ENCODE data around the gene GRWD1. TPM values are rescaled to one million over a fixed set of nuclear protein-coding genes. Genes with fewer than 3 reads are reported as not detected.

Gene GRWD1
- total and polyA plus RNA-seq, 2 of the 4 experiments (the other 2 are of a cell fraction) = 22.0 to 22.5 TPM

- Histone ChIP-seq H3K14ac (replicated peaks; ENCODE audit: low read depth, low read length) (no peak overlapping the region), H3K9me3 (ENCODE audit: control insufficient read depth, insufficient read depth, low read length) (no peaks in the 10 kb centered on the region), H2BK5ac (ENCODE audit: low read depth, low read length, poor library complexity, severe bottlenecking) (no peak overlapping the region), H3K36me3 (ENCODE audit: control insufficient read depth, insufficient read depth, low read length) (peaks cover 9% of the 10 kb centered on the region), H3K18ac (ENCODE audit: low read depth, low read length) (no peak overlapping the region), H2BK15ac (ENCODE audit: low read depth, low read length) (no peak overlapping the region), H4K5ac (ENCODE audit: low read depth, low read length) (no peak overlapping the region), H2BK20ac (ENCODE audit: low read depth, low read length) (no peak overlapping the region), H2AK9ac (replicated peaks; ENCODE audit: low read depth, low read length, poor library complexity) (no peak overlapping the region), H3K4me1 (ENCODE audit: control insufficient read depth, insufficient read depth, low read length) (no peaks in the 10 kb centered on the region), H2AFZ (replicated peaks; ENCODE audit: low read length, poor library complexity) (no peak overlapping the region), H3K79me1 (ENCODE audit: low read depth in 1 of 2, low read length in 2 of 2) (peaks cover 0 to 6% of the 10 kb centered on the region in 2 experiments; a peak in 1 of 4 replicates), H3K56ac (ENCODE audit: extremely low read depth, insufficient read depth, low read length) (no peak overlapping the region), H3K27me3 (ENCODE audit: control insufficient read depth, insufficient read depth, low read length) (no peaks in the 10 kb centered on the region), H2BK120ac (ENCODE audit: low read depth, low read length) (no peak overlapping the region), H4K8ac (ENCODE audit: low read depth in 2 of 2, low read length in 2 of 2) (no peak overlapping the region), H3K9me1 (ENCODE audit: insufficient read depth, low read length) (peaks cover 3% of the 10 kb centered on the region; the same call in 1 of the 2 replicates), H4K20me1 (ENCODE audit: insufficient read depth, low read length) (no peaks in the 10 kb centered on the region; the same call in 1 of the 2 replicates), H3K9ac (ENCODE audit: low read depth, low read length) (no peak overlapping the region), H2AK5ac (ENCODE audit: low read depth, low read length) (no peak overlapping the region), H3K4ac (ENCODE audit: low read depth, low read length) (no peak overlapping the region), H4K91ac (ENCODE audit: insufficient read depth, low read depth, low read length) (no peak overlapping the region), H3K27ac (ENCODE audit: insufficient read depth, low read length) (no peak overlapping the region), H3K23ac (ENCODE audit: low read depth, low read length) (no peak overlapping the region), H3K4me3 (ENCODE audit: insufficient read depth, low read depth, low read length) (no peak overlapping the region), H3K4me2 (ENCODE audit: low read depth, low read length) (no peak overlapping the region)
- WGBS, 2 experiments (ENCODE audit: extremely low coverage in 2 of 2, insufficient read length in 1 of 2) = 93% methylated on average over 33 of the region's 36 CpGs; no CpG with 5 or more reads in 1 of the 2 experiments
- no TSS peak for BruUV-seq (replicated peaks)
- ChIA-PET POLR2A (ENCODE audit: unreplicated experiment) (no interaction called here), CTCF (no interaction called here)
- TF ChIP-seq BHLHE40 (IDR thresholded peaks at IDR 0.05; ENCODE audit: low read depth, low read length) = no peak
- no peak for TF ChIP-seq RFX5 (IDR thresholded peaks at IDR 0.05; ENCODE audit: low read depth, low read length)
- TF ChIP-seq CTCF (conservative IDR thresholded peaks at IDR 0.05; ENCODE audit: low read depth, low read length) = no peak
- TF ChIP-seq CHD1 (IDR thresholded peaks at IDR 0.05; ENCODE audit: low read depth, low read length) = no peak
- TF ChIP-seq SMC3 (IDR thresholded peaks at IDR 0.05; ENCODE audit: low read depth, low read length) = no peak
- TF ChIP-seq RAD21 (IDR thresholded peaks at IDR 0.05; ENCODE audit: low read length) = no peak
- no peak for TF ChIP-seq FOS (IDR thresholded peaks at IDR 0.05; ENCODE audit: low read depth, low read length)
- ATAC-seq (ENCODE audit: low read depth) (no peak), DNase-seq (no peak)
- dilution Hi-C loops (cut with HindIII; ENCODE audit: low sequenced_read_pairs, unreplicated experiment) (no loop called here), in situ Hi-C loops (cut with MboI; ENCODE audit: low sequenced_read_pairs) (no loop called here), intact Hi-C loops (cut with micrococcal nuclease) (no loop called here)
Observed at GRCh38 chr19:48461651-48461981, 15.8 kb downstream of the GRWD1 start.
